HepG2 (cell line): Measurements from ENCODE around the gene C15orf62. TPM values are rescaled to one million over a fixed set of nuclear protein-coding genes. Genes with fewer than 3 reads are reported as not detected.

Experiments used
- ARNTL ChIP-seq: sonication (generic); formaldehyde crosslinking; IDR thresholded peaks from 2 replicates; pipeline ENCODE4 v1.4.0; 2020; ENCODE audit warnings: mild to moderate bottlenecking, missing genetic modification reagents
- DNMT3B ChIP-seq: conservative IDR thresholded peaks from 2 replicates; pipeline ENCODE4 v1.6.1; 2016; ENCODE audit warnings: missing biosample characterization, control low read depth
- ELF1 ChIP-seq: sonication (generic); formaldehyde crosslinking; IDR thresholded peaks from 2 replicates; pipeline ENCODE4 v1.4.0; 2020; ENCODE audit warnings: missing genetic modification reagents
- ESRRA ChIP-seq: sonication (generic); formaldehyde crosslinking; IDR thresholded peaks from 2 replicates; pipeline ENCODE4 v1.5.1; 2020; ENCODE audit warnings: mild to moderate bottlenecking, low read depth, missing genetic modification reagents
- FOXM1 ChIP-seq: sonication (generic); formaldehyde crosslinking; IDR thresholded peaks from 2 replicates; pipeline ENCODE4 v1.5.0; 2020; ENCODE audit warnings: missing genetic modification reagents
- GFI1 ChIP-seq: sonication (generic); formaldehyde crosslinking; IDR thresholded peaks from 2 replicates; pipeline ENCODE4 v1.5.0; 2020; ENCODE audit warnings: missing genetic modification reagents, mild to moderate bottlenecking, borderline replicate concordance
- HDAC1 ChIP-seq: sonication (generic); formaldehyde crosslinking; IDR thresholded peaks from 2 replicates; pipeline ENCODE4 v1.5.1; 2020; ENCODE audit warnings: mild to moderate bottlenecking, missing genetic modification reagents
- HNRNPK ChIP-seq: fragments of 200-400 bp; formaldehyde crosslinking; IDR thresholded peaks from 2 replicates; pipeline ENCODE4 v1.6.1; 2018; ENCODE audit warnings: low read length, low read depth, moderate library complexity, mild to moderate bottlenecking; ENCODE audit not compliant: poor library complexity, severe bottlenecking
- KLF16 ChIP-seq, 2 experiments: sonication (generic) in 1 of 2; formaldehyde crosslinking in 1 of 2; IDR thresholded peaks; 2 replicates each; pipeline versions ENCODE4 v1.6.1 to v1.8.0; 2016 to 2023; ENCODE audit warnings: missing genetic modification reagents in 2 of 2, missing compliant biosample characterization in 1 of 2
- KMT2B ChIP-seq: IDR thresholded peaks from 2 replicates; pipeline ENCODE4 v1.6.1; 2016; ENCODE audit warnings: missing genetic modification reagents, missing compliant biosample characterization
- MBNL3 ChIP-seq: fragments of 250-450 bp; sonication (Bioruptor Pico); conservative IDR thresholded peaks from 2 replicates; pipeline ENCODE4 v1.8.0; 2022; ENCODE audit warnings: mild to moderate bottlenecking, inconsistent platforms
- SALL1 ChIP-seq: sonication (generic); formaldehyde crosslinking; IDR thresholded peaks from 2 replicates; pipeline ENCODE4 v1.8.0; 2022; ENCODE audit warnings: mild to moderate bottlenecking, missing genetic modification reagents
- SETDB1 ChIP-seq: sonication (generic); formaldehyde crosslinking; IDR thresholded peaks from 2 replicates; pipeline ENCODE4 v1.5.1; 2020; ENCODE audit warnings: missing genetic modification reagents, mild to moderate bottlenecking, borderline replicate concordance
- SPEN ChIP-seq: sonication (generic); formaldehyde crosslinking; IDR thresholded peaks from 2 replicates; pipeline ENCODE4 v1.5.1; 2020; ENCODE audit warnings: low read depth, mild to moderate bottlenecking, missing genetic modification reagents
- TCF7 ChIP-seq: sonication (generic); IDR thresholded peaks from 2 replicates; pipeline ENCODE4 v1.6.1; 2016; ENCODE audit warnings: antibody characterized with exemption, low read depth
- YY1 ChIP-seq: IDR thresholded peaks from 2 replicates; pipeline ENCODE4 v1.6.1; 2011; ENCODE audit warnings: low read length, low read depth, moderate library complexity, mild to moderate bottlenecking; ENCODE audit not compliant: insufficient read depth, insufficient replicate concordance
- ZNF282 ChIP-seq: fragments of 450-650 bp; IDR thresholded peaks from 2 replicates; pipeline ENCODE4 v1.6.1; 2018; ENCODE audit not compliant: partially characterized antibody
- ZNF333 ChIP-seq: sonication (generic); formaldehyde crosslinking; IDR thresholded peaks from 2 replicates; pipeline ENCODE4 v1.4.0; 2020; ENCODE audit warnings: mild to moderate bottlenecking, missing genetic modification reagents, borderline replicate concordance
- ZNF556 ChIP-seq: sonication (generic); formaldehyde crosslinking; IDR thresholded peaks from 2 replicates; pipeline ENCODE4 v1.4.0; 2020; ENCODE audit warnings: mild to moderate bottlenecking, missing genetic modification reagents, borderline replicate concordance
- ZNF678 ChIP-seq: sonication (generic); formaldehyde crosslinking; IDR thresholded peaks from 2 replicates; pipeline ENCODE4 v1.4.0; 2020; ENCODE audit warnings: mild to moderate bottlenecking, missing genetic modification reagents
- ZNF766 ChIP-seq: sonication (generic); formaldehyde crosslinking; IDR thresholded peaks from 2 replicates; pipeline ENCODE4 v1.5.0; 2020; ENCODE audit warnings: missing genetic modification reagents, borderline replicate concordance
- polyA plus RNA-seq, 8 experiments: library from polyadenylated mRNA; depleted of rRNA in 3 of 8; stranded (reverse) in 7 of 8; unstranded in 1 of 8; fragments of >200 nt; fragmentation: Illumina TruSeq in 4 of 8; extraction: Trizol in 4 of 8; gene quantifications; 2 replicates each; pipeline versions ENCODE4 v1.2.1 to v1.2.3, GENCODE V29; 2011 to 2016; ENCODE audit warnings: low read depth in 4 of 8, missing spikeins in 1 of 8, mixed read lengths in 1 of 8; ENCODE audit not compliant: insufficient read depth in 1 of 8
- total RNA-seq, 5 experiments: library from RNA; depleted of rRNA; stranded (reverse); fragments of >200 nt; fragmentation: Illumina TruSeq; extraction: Trizol; gene quantifications; 2 replicates each; pipeline ENCODE4 v1.2.3, GENCODE V29; 2016; ENCODE audit warnings: low read depth in 1 of 5
- TF ChIP-seq, protein P1 (sequence below): sonication (generic); formaldehyde crosslinking; IDR thresholded peaks from 2 replicates; pipeline ENCODE4 v1.4.0; 2020; ENCODE audit warnings: mild to moderate bottlenecking, missing genetic modification reagents
- TF ChIP-seq, protein P2 (sequence below): IDR thresholded peaks from 2 replicates; pipeline ENCODE4 v1.6.1; 2016; ENCODE audit warnings: mild to moderate bottlenecking, missing biosample characterization, missing genetic modification reagents
- TF ChIP-seq, protein P3 (sequence below): IDR thresholded peaks from 2 replicates; pipeline ENCODE4 v1.6.1; 2016; ENCODE audit warnings: missing compliant biosample characterization, missing genetic modification reagents, borderline replicate concordance
- TF ChIP-seq, protein P4 (sequence below): sonication (generic); formaldehyde crosslinking; IDR thresholded peaks from 2 replicates; pipeline ENCODE4 v1.8.0; 2022; ENCODE audit warnings: missing genetic modification reagents, mild to moderate bottlenecking, borderline replicate concordance
- TF ChIP-seq, protein P5 (sequence below): sonication (generic); formaldehyde crosslinking; IDR thresholded peaks from 2 replicates; pipeline ENCODE4 v1.4.0; 2020; ENCODE audit warnings: mild to moderate bottlenecking, low read depth, missing genetic modification reagents

Gene C15orf62
- total and polyA plus RNA-seq, 2 of the 13 experiments (the other 11 are each of a cell fraction or from before 2014, with no cell fraction given): 0.51 to 1.1 TPM

DNA sequence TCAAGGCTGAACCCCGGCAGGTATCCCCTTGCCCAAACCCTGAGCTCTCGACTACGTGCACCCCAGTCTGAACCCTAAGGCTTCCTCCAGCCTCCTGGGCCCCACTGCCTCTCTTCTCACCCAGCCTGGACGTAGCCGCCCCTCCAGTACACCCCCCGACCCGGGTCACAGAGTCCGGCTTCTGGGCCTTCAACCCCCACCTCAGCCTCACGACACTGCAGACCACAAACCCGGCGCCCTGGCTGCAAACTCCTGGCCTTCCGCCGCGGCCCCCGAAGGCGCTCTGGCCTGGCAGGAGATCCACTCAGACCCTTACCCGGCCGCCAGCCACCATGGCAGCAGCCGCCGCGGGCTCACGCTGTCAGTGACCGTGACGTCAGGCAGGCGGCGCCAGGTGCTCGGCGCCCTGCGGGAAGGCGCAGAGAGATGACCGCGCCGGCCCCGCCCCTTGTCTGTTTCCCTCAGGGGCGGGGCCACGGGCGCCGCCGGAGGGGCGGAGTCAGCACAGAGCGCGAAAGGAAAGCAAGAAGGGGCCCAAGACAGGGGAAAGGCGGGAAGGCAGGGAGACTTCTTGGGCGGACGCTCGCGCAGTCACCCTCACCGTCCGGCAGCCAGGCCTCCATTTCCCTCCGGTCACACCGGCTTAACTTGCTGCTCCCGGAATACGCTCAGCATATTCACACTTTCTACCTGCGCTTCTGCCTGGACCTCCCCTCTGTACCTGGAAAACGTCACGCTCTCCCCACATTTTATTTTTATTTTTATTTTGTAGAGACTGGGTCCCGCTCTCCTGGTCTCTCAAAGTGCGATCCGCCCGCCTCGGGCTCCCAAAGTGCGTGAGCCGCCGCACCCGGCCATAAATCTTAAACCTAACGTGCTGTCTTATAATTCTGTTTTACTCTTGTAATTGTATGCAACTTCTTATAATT is 14.6 kb upstream of the C15orf62 start, which contains the start of gene RMDN3 (continued):
- TF ChIP-seq FOXM1 (CRISPR knock-in tag) (no peak), ARNTL (0 out of 2 replicates have a peak, but pooled peaks have one; percentile 45), ESRRA (CRISPR knock-in tag) (0 out of 2 replicates have a peak, but pooled peaks have one; percentile 40), SPEN (CRISPR knock-in tag) (peak; percentile 90), ZNF766 (CRISPR knock-in tag) (no peak), YY1 (peak; percentile 88), ZNF282 (no peak), TCF7 (no peak), HDAC1 (CRISPR knock-in tag) (peak; percentile 92), HNRNPK (peak; percentile 38), MBNL3 (CRISPR knock-in tag) (no peak), ZNF333 (CRISPR knock-in tag) (no peak), KLF16 (CRISPR knock-in tag; IDR thresholded peaks at IDR 0.05) (peak in 1 of 2 experiments; percentile 76; a peak in 2 of 4 replicates), ELF1 (CRISPR knock-in tag) (peak; percentile 69), SETDB1 (CRISPR knock-in tag) (no peak), GFI1 (CRISPR knock-in tag) (0 out of 2 replicates have a peak, but pooled peaks have one; percentile 53), KMT2B (CRISPR knock-in tag) (peak; percentile 93), ZNF556 (CRISPR knock-in tag) (peak; percentile 61; the same call in 1 of the 2 replicates), ZNF678 (peak; percentile 57; the same call in 1 of the 2 replicates), SALL1 (CRISPR knock-in tag) (peak; percentile 72), DNMT3B (no peak)
- TF ChIP-seq, protein P1, sequence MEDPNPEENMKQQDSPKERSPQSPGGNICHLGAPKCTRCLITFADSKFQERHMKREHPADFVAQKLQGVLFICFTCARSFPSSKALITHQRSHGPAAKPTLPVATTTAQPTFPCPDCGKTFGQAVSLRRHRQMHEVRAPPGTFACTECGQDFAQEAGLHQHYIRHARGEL (CRISPR knock-in tag): no peak
- TF ChIP-seq, protein P2, sequence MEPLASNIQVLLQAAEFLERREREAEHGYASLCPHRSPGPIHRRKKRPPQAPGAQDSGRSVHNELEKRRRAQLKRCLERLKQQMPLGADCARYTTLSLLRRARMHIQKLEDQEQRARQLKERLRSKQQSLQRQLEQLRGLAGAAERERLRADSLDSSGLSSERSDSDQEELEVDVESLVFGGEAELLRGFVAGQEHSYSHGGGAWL (CRISPR knock-in tag): peak; percentile 62
- TF ChIP-seq, protein P3, sequence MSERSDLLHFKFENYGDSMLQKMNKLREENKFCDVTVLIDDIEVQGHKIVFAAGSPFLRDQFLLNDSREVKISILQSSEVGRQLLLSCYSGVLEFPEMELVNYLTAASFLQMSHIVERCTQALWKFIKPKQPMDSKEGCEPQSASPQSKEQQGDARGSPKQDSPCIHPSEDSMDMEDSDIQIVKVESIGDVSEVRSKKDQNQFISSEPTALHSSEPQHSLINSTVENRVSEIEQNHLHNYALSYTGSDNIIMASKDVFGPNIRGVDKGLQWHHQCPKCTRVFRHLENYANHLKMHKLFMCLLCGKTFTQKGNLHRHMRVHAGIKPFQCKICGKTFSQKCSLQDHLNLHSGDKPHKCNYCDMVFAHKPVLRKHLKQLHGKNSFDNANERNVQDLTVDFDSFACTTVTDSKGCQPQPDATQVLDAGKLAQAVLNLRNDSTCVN (CRISPR knock-in tag): 0 out of 2 replicates have a peak, but pooled peaks have one; percentile 37
- TF ChIP-seq, protein P4, sequence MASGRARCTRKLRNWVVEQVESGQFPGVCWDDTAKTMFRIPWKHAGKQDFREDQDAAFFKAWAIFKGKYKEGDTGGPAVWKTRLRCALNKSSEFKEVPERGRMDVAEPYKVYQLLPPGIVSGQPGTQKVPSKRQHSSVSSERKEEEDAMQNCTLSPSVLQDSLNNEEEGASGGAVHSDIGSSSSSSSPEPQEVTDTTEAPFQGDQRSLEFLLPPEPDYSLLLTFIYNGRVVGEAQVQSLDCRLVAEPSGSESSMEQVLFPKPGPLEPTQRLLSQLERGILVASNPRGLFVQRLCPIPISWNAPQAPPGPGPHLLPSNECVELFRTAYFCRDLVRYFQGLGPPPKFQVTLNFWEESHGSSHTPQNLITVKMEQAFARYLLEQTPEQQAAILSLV (CRISPR knock-in tag): 0 out of 2 replicates have a peak, but pooled peaks have one; percentile 43
- TF ChIP-seq, protein P5, sequence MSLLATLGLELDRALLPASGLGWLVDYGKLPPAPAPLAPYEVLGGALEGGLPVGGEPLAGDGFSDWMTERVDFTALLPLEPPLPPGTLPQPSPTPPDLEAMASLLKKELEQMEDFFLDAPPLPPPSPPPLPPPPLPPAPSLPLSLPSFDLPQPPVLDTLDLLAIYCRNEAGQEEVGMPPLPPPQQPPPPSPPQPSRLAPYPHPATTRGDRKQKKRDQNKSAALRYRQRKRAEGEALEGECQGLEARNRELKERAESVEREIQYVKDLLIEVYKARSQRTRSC (CRISPR knock-in tag): 0 out of 2 replicates have a peak, but pooled peaks have one; percentile 33
